ENCODE results near the gene PEX14.

DNA sequence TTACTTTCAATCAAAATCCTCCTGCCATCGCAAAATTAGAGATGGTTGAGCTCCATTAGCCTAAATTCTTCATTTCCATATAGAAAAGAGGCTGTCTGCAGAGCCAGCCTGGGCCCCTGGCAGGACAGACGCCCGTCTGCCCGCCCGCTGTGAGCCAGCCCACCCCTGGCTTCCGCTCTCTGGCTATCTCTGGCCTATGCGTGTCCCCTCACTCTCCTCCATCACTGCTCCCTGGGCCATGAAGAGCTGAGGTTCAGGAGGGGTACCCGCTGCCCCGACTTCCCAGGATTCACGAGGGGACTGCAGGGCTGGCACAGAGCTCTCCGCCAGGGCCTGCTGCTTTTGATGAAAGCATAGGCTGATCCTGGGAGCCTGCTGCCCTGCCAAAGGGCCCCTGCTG, 204.1 kb downstream of the PEX14 start:
- TF ChIP-seq CTCF (IDR thresholded peaks at IDR 0.05; ENCODE audit: poor library complexity, severe bottlenecking) (no peak), EZH2 (IDR thresholded peaks at IDR 0.05; ENCODE audit: borderline replicate concordance, insufficient read depth, low read length, poor library complexity, severe bottlenecking) (no peak), EP300 (conservative IDR thresholded peaks at IDR 0.05; ENCODE audit: poor library complexity, severe bottlenecking) (no peak), REST (IDR thresholded peaks at IDR 0.05; ENCODE audit: borderline replicate concordance) (no peak)
